Liver (tissue), 9 donors: ENCODE data around the gene ZFP36L1. TPM values are rescaled to one million over a fixed set of nuclear protein-coding genes. Genes with fewer than 3 reads are reported as not detected.
A peak's percentile ranks its signal among the peaks of the same experiment; 100 is the strongest.

Source experiments
- DNase-seq: peaks from one replicate; pipeline ENCODE4 v3.0.0-alpha.2; 2017; ENCODE audit warnings: low spot score
- H3K27ac ChIP-seq, 2 donors: one replicate each; pipeline ENCODE4 v1.7.0; 2013; ENCODE audit warnings: inconsistent platforms in 2 of 2, low read length in 2 of 2, control low read depth in 1 of 2, low read depth in 1 of 2, mild to moderate bottlenecking in 1 of 2
- H3K27me3 ChIP-seq, 4 donors: one replicate each; pipeline versions ENCODE4 v1.6.1 to v1.7.0; 2013; ENCODE audit warnings: low read length in 3 of 4, inconsistent platforms in 1 of 4, mild to moderate bottlenecking in 1 of 4, moderate library complexity in 1 of 4; ENCODE audit not compliant: control insufficient read depth in 4 of 4, insufficient read depth in 4 of 4
- H3K36me3 ChIP-seq, 4 donors: one replicate each; pipeline versions ENCODE4 v1.6.1 to v1.7.0; 2013; ENCODE audit warnings: low read length in 3 of 4, mild to moderate bottlenecking in 3 of 4, low read depth in 1 of 4, moderate library complexity in 1 of 4; ENCODE audit not compliant: control insufficient read depth in 4 of 4, insufficient read depth in 3 of 4
- H3K4me1 ChIP-seq, 4 donors: one replicate each; pipeline versions ENCODE4 v1.6.1 to v1.7.0; 2013; ENCODE audit warnings: low read length in 3 of 4, mild to moderate bottlenecking in 3 of 4, moderate library complexity in 1 of 4; ENCODE audit not compliant: control insufficient read depth in 4 of 4, insufficient read depth in 4 of 4
- H3K4me3 ChIP-seq, 3 donors: one replicate each; pipeline versions ENCODE4 v1.6.1 to v1.7.0; 2013; ENCODE audit warnings: low read length in 3 of 3, control low read depth in 1 of 3, low read depth in 1 of 3, mild to moderate bottlenecking in 1 of 3
- H3K9ac ChIP-seq, 2 donors: one replicate each; pipeline ENCODE4 v1.7.0; 2013; ENCODE audit warnings: low read length in 2 of 2, mild to moderate bottlenecking in 2 of 2, moderate library complexity in 2 of 2, control low read depth in 1 of 2, low read depth in 1 of 2
- H3K9me3 ChIP-seq, 4 donors: one replicate each; pipeline versions ENCODE4 v1.6.1 to v1.7.0; 2013; ENCODE audit warnings: low read length in 3 of 4; ENCODE audit not compliant: control insufficient read depth in 4 of 4
- EGR1 ChIP-seq, 2 donors: IDR thresholded peaks; 2 replicates each; pipeline ENCODE4 v1.6.1; 2016 to 2018; ENCODE audit warnings: antibody characterized with exemption in 2 of 2, low read depth in 2 of 2
- FOXA1 ChIP-seq: IDR thresholded peaks from 2 replicates; pipeline ENCODE4 v1.6.1; 2016; ENCODE audit warnings: antibody characterized with exemption
- FOXA2 ChIP-seq: IDR thresholded peaks from 2 replicates; pipeline ENCODE4 v1.6.1; 2016; ENCODE audit warnings: antibody characterized with exemption
- GABPA ChIP-seq, 2 donors: IDR thresholded peaks in 1 of 2; conservative IDR thresholded peaks in 1 of 2; 2 replicates each; pipeline ENCODE4 v1.6.1; 2016; ENCODE audit warnings: antibody characterized with exemption in 2 of 2, mild to moderate bottlenecking in 1 of 2, moderate library complexity in 1 of 2
- HNF4A ChIP-seq, 2 donors: conservative IDR thresholded peaks; 2 replicates each; pipeline ENCODE4 v1.6.1; 2016; ENCODE audit warnings: antibody characterized with exemption in 2 of 2, mild to moderate bottlenecking in 2 of 2
- HNF4G ChIP-seq: IDR thresholded peaks from 2 replicates; pipeline ENCODE4 v1.6.1; 2016; ENCODE audit warnings: antibody characterized with exemption
- JUND ChIP-seq, 2 donors: IDR thresholded peaks; 2 replicates each; pipeline ENCODE4 v1.6.1; 2016; ENCODE audit warnings: antibody characterized with exemption in 2 of 2
- MAX ChIP-seq: IDR thresholded peaks from 2 replicates; pipeline ENCODE4 v1.6.1; 2016; ENCODE audit warnings: antibody characterized with exemption
- NR2F2 ChIP-seq: IDR thresholded peaks from 2 replicates; pipeline ENCODE4 v1.6.1; 2016; ENCODE audit warnings: antibody characterized with exemption
- RAD21 ChIP-seq, 2 donors: IDR thresholded peaks; 2 replicates each; pipeline ENCODE4 v1.6.1; 2016; ENCODE audit warnings: antibody characterized with exemption in 2 of 2, mild to moderate bottlenecking in 2 of 2
- REST ChIP-seq: IDR thresholded peaks from 2 replicates; pipeline ENCODE4 v1.6.1; 2016; ENCODE audit warnings: antibody characterized with exemption, mild to moderate bottlenecking
- SP1 ChIP-seq: IDR thresholded peaks from 2 replicates; pipeline ENCODE4 v1.6.1; 2018; ENCODE audit warnings: antibody characterized with exemption, mild to moderate bottlenecking
- TAF1 ChIP-seq: conservative IDR thresholded peaks from 2 replicates; pipeline ENCODE4 v1.6.1; 2016; ENCODE audit warnings: antibody characterized with exemption, mild to moderate bottlenecking
- YY1 ChIP-seq: IDR thresholded peaks from 2 replicates; pipeline ENCODE4 v1.6.1; 2016; ENCODE audit warnings: antibody characterized with exemption, mild to moderate bottlenecking
- ZBTB33 ChIP-seq: IDR thresholded peaks from 2 replicates; pipeline ENCODE4 v1.6.1; 2016; ENCODE audit warnings: antibody characterized with exemption
- WGBS: extraction: QIAGEN DNeasy Blood & Tissue Kit; methylation state at CpG from one replicate; pipeline ENCODE4 v1.1.7; 2013; 5-methylcytosine and 5-hydroxymethylcytosine counted together
- polyA plus RNA-seq, 2 donors: library from polyadenylated mRNA; stranded (reverse) in 1 of 2; unstranded in 1 of 2; fragments of 200-250 nt in 1 of 2; fragments of >200 nt in 1 of 2; fragmentation: Nextera tagmentation in 1 of 2; extraction: Ambion mirVana in 1 of 2; gene quantifications; one replicate each; pipeline versions ENCODE4 v1.2.1 to v1.2.3, GENCODE V29; 2013 to 2015
- total RNA-seq, 2 donors: library from RNA; depleted of rRNA; stranded (reverse); fragments of >200 nt; gene quantifications; one replicate each; pipeline ENCODE4 v1.2.3, GENCODE V29; 2014
- donor health status: healthy.
- donor health status: healthy.
- donor health status: healthy.
- donor health status: healthy.
- donor health status: healthy.

ZFP36L1 gene
- total and polyA plus RNA-seq, 4 donors: 25.0 to 170 (median 69.5) TPM

- Histone ChIP-seq H3K36me3 (no peaks in the 10 kb centered on the region), H3K27ac (peak overlapping the region in 1 of 2 donors; percentile 68), H3K4me3 (no peak overlapping the region), H3K9ac (peak overlapping the region in 1 of 2 donors; percentile 32), H3K9me3 (no peaks in the 10 kb centered on the region), H3K4me1 (peaks cover 3 to 42% (median 19%) of the 10 kb centered on the region in 4 donors), H3K27me3 (no peaks in the 10 kb centered on the region)
- no peak for TF ChIP-seq FOXA2
- no peak for TF ChIP-seq TAF1
- TF ChIP-seq EGR1 (IDR thresholded peaks at IDR 0.05; ENCODE audit: low read depth in 2 of 2): no peak
- no peak for TF ChIP-seq REST
- TF ChIP-seq RAD21 (IDR thresholded peaks at IDR 0.05): no peak
- no peak for TF ChIP-seq MAX
- whole genome bisulfite sequencing: 77% methylated on average over 9 of the region's 9 CpGs
- peak; percentile 32 for DNase-seq
These were observed 13.0 kb downstream of the ZFP36L1 start for GRCh38 chr14:68779761-68780323.

- 97% methylated on average over 1 of the region's 1 CpG for WGBS
- Histone ChIP-seq H3K27ac (no peak overlapping the region), H3K9me3 (no peaks in the 10 kb centered on the region), H3K36me3 (no peaks in the 10 kb centered on the region), H3K9ac (no peak overlapping the region), H3K4me1 (peaks cover 2 to 25% (median 13%) of the 10 kb centered on the region in 4 donors), H3K4me3 (no peak overlapping the region), H3K27me3 (no peaks in the 10 kb centered on the region)
- TF ChIP-seq EGR1 (IDR thresholded peaks at IDR 0.05; ENCODE audit: low read depth in 2 of 2): no peak
- no peak for TF ChIP-seq HNF4G
- TF ChIP-seq ZBTB33: no peak
- TF ChIP-seq HNF4A (conservative IDR thresholded peaks at IDR 0.05): no peak
- TF ChIP-seq REST: no peak
- TF ChIP-seq GABPA (IDR thresholded peaks at IDR 0.05 in 1 of 2, conservative IDR thresholded peaks at IDR 0.05 in 1 of 2): no peak
- TF ChIP-seq FOXA1: no peak
- TF ChIP-seq RAD21 (IDR thresholded peaks at IDR 0.05): no peak
- no peak for TF ChIP-seq YY1
- no peak for TF ChIP-seq SP1
- TF ChIP-seq NR2F2: no peak
- no peak for TF ChIP-seq JUND (IDR thresholded peaks at IDR 0.05)
- TF ChIP-seq FOXA2: no peak
- DNase-seq: peak; percentile 10
These were observed 15.2 kb downstream of the ZFP36L1 start for GRCh38 chr14:68777644-68778043.
